ENCODE data around the gene CDH15.
"Not testable (repeated sequence)": the region's sequence is repeated elsewhere in the genome, so short reads cannot be mapped to it uniquely, and the experiment has no call there.

The CDH15 gene

DNA sequence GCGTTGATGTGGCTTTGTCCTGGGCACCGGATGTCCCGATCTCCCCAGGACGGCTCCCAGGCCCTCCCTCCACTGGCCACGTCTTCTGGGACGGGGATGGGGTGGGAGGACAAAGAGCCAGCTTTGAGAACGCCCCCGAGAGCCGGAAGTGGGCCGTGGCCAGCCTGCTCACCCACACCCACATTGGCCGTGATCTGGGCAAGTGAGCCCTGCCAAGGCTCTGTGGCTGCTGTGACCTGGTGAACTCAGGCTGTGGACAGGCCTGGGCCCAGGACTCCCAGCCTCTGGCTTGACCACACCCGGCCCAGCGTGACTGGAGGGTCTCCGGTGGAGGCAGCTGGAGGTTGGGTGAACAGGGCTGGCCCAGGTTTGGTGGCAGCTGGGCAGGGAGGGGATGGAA lies 3.3 kb downstream of the CDH15 start:
- no peak for DNase-seq

DNA sequence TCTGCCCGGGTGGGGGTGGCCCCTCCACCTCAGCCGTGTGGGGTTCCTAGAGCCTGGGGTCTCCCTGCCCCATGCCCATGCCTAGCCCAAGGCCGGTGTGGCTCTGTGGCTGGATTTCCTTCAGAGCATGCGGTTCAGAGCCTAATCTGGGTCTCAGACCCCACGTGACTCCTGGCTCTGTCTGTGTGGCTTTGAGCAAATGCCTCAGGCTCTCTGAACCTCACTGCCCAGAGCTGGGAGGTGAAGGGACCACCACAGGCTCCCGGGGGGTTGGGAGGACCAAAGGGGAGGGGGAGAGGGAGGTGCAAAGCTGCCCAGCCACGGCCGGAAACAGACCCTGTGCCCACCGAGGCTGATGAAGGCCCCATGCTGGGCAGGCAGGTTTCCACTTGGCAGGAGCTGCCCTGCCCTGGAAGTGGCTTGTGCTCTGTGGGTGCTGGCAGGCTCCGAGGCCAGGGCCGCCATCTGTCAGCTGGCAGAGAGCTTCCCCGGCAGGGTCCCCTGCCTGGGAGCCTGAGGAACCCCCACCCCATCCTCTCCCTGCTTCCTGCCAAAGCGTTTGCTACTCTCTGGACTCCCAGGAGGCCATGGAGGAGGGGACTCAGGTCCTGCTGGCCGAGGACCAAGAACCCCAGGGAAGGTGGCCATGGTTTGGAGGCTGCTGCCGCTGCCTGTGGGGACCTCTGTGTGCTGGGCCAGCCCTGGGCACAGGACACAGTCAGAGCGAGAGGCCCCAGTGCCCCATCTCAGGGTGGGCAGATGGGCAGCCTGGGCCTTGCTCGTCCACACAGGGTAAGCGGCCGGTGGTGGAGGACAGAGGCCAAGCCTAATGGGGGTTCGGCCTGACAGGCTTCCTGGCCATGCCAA lies 4.0 kb downstream of the CDH15 start:
- DNase-seq: no peak

GRCh38 chr16:89176147-89176690 lies 4.7 kb downstream of the CDH15 start:
- DNase-seq: no peak

DNA sequence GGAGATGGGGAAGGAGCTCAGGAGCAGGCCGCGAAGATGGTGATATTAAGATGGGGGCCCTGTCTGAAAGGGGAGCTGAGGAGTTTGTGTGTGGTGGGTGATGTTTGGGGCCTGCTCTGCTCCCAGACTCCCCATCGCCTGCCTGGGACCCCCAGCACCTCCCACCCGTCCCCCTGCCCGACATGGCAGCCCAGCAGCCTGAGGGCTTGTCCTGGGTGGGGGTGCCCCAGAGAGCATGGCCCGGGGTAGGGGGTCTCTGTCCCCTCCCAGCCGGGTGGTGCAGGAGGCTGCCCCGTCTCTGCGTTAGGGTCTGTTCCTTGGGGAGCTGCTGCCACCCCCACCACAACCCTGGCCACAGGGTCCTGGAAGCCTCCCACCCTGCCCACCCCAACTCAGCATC lies 5.2 kb downstream of the CDH15 start:
- DNase-seq: no peak

- no peak for DNase-seq
Measured at GRCh38 chr16:89177501-89177900, 6.0 kb downstream of the CDH15 start.

DNA sequence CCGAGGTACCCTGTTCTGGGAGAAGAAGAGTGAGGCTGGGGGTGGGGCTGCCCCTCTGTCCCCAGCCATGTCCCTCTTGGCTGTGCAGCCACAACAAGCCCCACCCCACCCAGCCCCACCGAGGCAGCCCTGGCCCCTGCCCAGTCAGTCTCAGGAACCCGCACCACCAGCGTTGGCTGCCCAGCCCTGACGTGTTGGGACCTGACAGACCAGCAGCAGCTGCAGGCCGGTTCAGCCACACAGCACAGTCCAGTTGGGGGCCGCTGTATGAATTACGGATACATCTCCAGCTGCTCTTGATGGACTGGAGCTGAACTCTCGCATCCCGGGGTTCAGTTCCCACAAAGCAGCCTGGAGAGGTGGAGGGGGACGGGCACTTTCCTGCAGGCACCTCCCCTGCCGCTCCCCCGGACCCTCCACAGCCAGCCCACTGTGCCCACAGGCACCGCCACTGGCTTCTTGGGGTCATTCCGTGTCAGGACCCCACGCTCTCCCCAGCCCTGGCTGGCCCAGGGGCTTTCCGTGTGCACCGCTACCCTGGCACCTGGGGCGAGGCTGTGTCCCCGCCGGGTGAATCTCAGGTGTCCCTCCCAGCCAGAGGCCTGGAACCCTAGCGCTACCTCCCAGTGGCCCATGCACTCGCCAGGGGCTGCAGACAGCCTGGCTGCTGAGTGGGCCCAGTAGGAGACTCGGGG lies 7.1 kb downstream of the CDH15 start:
- no peak for DNase-seq

- no peak for DNase-seq
Measured at GRCh38 chr16:89179148-89179484, 7.6 kb downstream of the CDH15 start.

- no peak for DNase-seq
Measured at GRCh38 chr16:89179656-89180315, 8.2 kb downstream of the CDH15 start.

DNA sequence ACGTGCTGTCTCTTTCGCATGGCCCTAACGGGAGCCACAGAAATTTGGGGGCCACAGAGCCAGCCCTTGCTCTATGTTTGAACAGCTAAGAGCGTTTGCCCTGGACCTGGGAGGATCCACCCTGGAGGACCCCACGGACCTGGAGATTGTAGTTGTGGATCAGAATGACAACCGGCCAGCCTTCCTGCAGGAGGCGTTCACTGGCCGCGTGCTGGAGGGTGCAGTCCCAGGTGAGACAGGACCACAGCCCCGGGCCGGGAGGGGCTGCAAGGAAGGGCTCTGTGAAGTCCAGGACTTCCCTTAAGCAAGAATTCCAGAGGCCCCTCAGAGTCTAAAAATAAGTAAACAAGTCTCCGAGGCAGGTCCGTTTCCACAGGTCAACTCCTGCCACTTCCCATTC lies 11.9 kb downstream of the CDH15 start:
- DNase-seq: no peak

DNA sequence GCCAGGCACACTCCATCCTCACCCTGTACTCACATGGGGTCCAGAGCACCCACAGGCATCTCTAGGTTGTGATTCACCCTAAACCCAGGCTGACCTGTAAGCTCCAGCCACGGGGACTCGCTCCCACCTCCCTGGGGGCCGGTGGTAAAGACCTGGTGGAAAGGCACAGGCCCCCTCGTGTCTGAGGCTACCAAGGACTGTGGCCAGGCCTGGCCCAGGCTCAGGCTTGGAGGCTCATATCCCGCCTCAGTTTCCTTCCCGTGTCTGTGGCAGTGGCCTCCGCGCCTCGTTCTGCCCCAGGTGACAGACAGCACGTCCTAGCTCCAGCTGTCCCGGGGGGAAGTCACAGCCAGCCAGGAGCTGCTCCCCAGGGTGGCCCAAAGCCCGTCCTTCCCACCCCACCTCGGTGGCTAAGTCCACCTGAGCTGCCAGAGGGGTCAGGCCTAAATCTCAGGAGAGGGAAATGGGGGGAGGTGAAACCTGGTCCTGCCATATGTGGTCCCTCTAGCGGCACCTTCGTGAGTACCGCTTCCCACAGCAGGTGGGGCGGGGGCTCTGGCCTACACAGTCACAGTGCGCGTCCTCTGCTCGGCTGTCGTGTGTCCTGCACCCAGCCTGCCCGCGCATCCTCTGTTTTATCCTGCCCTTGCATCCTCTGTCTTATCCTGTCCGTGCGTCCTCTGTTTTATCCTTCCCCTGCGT lies 12.6 kb downstream of the CDH15 start:
- DNase-seq: no peak

GRCh38 chr16:89184677-89184932 lies 13.1 kb downstream of the CDH15 start:
- DNase-seq: no peak

GRCh38 chr16:89184933-89185794 lies 13.6 kb downstream of the CDH15 start:
- no peak for DNase-seq

DNA sequence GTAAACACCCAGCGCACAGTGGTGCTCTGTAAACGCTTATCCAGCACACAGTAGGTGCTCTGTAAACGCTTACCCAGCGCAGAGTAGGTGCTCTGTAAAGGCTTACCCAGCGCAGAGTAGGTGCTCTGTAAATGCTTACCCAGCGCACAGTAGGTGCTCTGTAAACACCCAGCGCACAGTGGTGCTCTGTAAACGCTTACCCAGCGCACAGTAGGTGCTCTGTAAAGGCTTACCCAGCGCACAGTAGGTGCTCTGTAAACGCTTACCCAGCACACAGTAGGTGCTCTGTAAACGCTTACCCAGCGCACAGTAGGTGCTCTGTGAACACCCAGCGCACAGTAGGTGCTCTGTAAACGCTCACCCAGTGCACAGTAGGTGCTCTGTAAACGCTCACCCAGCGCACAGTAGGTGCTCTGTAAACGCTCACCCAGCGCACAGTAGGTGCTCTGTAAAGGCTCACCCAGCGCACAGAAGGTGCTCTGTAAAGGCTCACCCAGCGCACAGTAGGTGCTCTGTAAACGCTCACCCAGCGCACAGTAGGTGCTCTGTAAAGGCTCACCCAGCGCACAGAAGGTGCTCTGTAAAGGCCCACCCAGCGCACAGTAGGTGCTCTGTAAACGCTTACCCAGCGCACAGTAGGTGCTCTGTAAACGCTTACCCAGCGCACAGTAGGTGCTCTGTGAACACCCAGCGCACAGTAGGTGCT lies 14.5 kb downstream of the CDH15 start:
- DNase-seq: not testable (repeated sequence)

DNA sequence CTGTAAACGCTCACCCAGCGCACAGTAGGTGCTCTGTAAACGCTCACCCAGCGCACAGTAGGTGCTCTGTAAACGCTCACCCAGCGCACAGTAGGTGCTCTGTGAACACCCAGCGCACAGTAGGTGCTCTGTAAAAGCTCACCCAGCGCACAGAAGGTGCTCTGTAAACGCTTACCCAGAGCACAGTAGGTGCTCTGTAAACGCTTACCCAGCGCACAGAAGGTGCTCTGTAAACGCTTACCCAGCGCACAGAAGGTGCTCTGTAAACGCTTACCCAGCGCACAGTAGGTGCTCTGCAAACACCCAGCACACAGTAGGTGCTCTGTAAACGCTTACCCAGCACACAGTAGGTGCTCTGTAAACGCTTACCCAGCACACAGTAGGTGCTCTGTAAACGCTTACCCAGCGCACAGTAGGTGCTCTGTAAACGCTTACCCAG lies 15.1 kb downstream of the CDH15 start:
- DNase-seq: not testable (repeated sequence)

DNA sequence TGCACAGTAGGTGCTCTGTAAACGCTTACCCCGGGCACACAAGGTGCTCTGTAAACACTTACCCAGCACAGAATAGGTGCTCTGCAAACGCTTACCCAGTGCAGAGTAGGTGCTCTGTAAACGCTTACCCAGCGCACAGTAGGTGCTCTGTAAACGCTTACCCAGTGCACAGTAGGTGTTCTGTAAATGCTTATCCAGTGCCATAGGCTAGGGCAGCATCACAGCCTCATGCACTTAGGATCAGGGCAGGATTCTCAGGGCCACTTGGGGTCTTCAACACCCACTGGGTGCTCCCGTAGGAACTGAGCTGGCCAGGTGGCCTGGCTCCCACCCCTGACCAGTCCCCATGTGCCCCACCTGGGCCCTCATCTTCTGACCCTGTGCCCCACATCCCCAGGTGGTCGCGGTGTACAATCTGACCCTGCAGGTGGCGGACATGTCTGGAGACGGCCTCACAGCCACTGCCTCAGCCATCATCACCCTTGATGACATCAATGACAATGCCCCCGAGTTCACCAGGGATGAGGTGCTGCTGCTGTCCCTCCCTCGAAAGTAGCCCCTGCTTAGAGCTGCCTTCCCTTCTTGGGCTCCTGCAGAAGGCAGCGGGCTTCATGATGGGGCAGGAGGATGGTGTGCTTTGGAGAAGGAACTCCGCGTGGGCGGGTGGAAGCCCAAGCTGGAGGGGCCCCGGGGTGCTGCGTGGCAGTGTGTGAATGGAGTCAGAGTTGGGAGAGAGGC lies 15.7 kb downstream of the CDH15 start:
- DNase-seq: peak in 1 of 2 experiments; percentile 35

- no peak for DNase-seq
Measured at GRCh38 chr16:89187770-89188392, 16.3 kb downstream of the CDH15 start.

DNA sequence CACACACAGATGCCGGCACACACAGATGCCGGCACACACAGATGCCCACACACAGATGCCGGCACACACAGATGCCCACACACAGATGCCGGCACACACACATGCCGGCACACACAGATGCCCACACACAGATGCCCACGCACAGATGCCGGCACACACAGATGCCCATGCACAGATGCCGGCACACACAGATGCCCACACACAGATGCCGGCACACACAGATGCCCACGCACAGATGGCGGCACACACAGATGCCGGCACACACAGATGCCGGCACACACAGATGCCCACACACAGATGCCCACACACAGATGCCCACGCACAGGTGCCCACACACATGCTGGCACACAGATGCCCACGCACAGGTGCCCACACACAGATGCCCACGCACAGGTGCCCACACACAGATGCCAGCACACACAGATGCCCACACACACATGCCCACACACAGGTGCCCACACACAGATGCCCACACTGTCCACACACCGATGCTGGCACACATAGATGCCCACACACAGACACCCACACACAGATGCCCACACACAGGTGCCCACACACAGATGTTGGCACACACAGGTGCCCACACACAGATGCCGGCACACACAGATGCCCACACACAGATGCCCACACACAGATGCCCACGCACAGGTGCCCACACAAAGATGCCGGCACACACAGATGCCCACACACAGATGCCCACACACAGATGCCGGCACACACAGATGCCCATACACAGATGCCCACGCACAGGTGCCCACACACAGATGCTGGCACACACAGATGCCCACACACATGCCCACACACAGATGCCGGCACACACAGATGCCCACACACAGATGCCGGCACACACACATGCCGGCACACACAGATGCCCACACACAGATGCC lies 17.2 kb downstream of the CDH15 start:
- not testable (repeated sequence) for DNase-seq

- DNase-seq: no peak
Measured at GRCh38 chr16:89189358-89190025, 17.9 kb downstream of the CDH15 start.
